Measurements from ENCODE around the gene NOL7.

DNA sequence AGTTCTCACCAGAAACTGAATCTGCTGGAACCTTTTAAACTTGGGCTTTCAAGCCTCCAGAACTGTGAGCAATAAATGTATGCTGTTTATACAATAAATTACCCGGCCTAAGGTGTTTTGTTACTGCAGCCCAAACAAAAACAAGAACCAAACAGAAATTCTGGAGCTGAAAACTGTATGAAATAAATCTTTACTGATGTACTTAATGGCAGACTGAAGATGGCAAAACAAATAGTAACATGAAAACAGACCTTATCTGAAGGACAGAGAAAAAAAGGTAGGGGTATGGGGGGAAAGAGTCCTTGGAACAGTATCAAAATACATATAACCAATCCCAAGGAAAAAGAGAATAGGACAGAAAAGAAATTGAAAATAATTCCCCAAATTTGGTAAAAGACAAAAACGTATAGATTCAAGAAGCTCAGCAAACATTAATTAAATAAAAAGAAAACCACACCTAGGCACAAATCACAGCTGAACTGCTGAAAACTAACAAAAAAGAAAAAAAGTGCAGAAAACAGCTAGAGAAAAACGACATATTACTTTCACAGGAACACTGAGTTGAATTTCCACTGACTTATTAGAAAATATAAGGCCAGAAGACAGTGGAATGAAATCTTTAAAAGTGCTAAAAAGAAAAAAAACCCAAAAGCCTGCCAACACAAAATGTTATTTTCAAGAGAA lies 47.7 kb downstream of the NOL7 start:
- TF ChIP-seq EZH2 (IDR thresholded peaks at IDR 0.05; ENCODE audit: borderline replicate concordance, insufficient read depth, low read depth, low read length, poor library complexity, severe bottlenecking) = no peak
- TF ChIP-seq, protein P1, sequence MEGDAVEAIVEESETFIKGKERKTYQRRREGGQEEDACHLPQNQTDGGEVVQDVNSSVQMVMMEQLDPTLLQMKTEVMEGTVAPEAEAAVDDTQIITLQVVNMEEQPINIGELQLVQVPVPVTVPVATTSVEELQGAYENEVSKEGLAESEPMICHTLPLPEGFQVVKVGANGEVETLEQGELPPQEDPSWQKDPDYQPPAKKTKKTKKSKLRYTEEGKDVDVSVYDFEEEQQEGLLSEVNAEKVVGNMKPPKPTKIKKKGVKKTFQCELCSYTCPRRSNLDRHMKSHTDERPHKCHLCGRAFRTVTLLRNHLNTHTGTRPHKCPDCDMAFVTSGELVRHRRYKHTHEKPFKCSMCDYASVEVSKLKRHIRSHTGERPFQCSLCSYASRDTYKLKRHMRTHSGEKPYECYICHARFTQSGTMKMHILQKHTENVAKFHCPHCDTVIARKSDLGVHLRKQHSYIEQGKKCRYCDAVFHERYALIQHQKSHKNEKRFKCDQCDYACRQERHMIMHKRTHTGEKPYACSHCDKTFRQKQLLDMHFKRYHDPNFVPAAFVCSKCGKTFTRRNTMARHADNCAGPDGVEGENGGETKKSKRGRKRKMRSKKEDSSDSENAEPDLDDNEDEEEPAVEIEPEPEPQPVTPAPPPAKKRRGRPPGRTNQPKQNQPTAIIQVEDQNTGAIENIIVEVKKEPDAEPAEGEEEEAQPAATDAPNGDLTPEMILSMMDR (IDR thresholded peaks at IDR 0.05) = no peak

All from B cell (primary cell).